Gastrocnemius medialis (tissue), 4 donors: ENCODE measurements around the gene CHRM2. TPM values are rescaled to one million over a fixed set of nuclear protein-coding genes. Genes with fewer than 3 reads are reported as not detected.

ENCODE experiments used
- ATAC-seq, 2 donors: fragments of 150-250 bp; one replicate each; pipeline ENCODE4 v1.9.1; 2016
- DNase-seq, 2 donors: peaks; one replicate each; pipeline ENCODE4 v3.0.0-alpha.2; 2019
- H3K27ac ChIP-seq, 4 donors: fragments of 200-600 bp; sonication (generic); 1 replicate in 1 of 4; 2 replicates in 3 of 4; pipeline ENCODE4 v1.5.1; 2016 to 2018; ENCODE audit warnings: mild to moderate bottlenecking in 2 of 4, moderate library complexity in 1 of 4
- H3K27me3 ChIP-seq, 3 donors: fragments of 200-600 bp; sonication (generic) in 2 of 3; 1 replicate in 1 of 3; 2 replicates in 2 of 3; pipeline versions ENCODE4 v1.5.1 to v1.6.0; 2016 to 2019; ENCODE audit warnings: mild to moderate bottlenecking in 1 of 3, moderate library complexity in 1 of 3
- H3K36me3 ChIP-seq, 2 donors: fragments of 200-600 bp; sonication (generic) in 1 of 2; one replicate each; pipeline ENCODE4 v1.5.1; 2017 to 2018
- H3K4me1 ChIP-seq, 2 donors: fragments of 200-600 bp; sonication (generic) in 1 of 2; one replicate each; pipeline ENCODE4 v1.5.1; 2016 to 2017; ENCODE audit warnings: mild to moderate bottlenecking in 2 of 2
- H3K4me3 ChIP-seq, 4 donors: fragments of 200-600 bp; sonication (generic) in 3 of 4; 1 replicate in 1 of 4; 2 replicates in 3 of 4; pipeline ENCODE4 v1.5.1; 2016 to 2019; ENCODE audit warnings: mild to moderate bottlenecking in 2 of 4
- H3K9me3 ChIP-seq, 3 donors: fragments of 200-600 bp; sonication (generic) in 2 of 3; 1 replicate in 1 of 3; 2 replicates in 2 of 3; pipeline ENCODE4 v1.5.1; 2016 to 2019
- POLR2A ChIP-seq, 2 donors: fragments of 450-650 bp; IDR thresholded peaks; one replicate each; pipeline ENCODE4 v1.6.1; 2017; ENCODE audit warnings: antibody characterized with exemption in 2 of 2, mild to moderate bottlenecking in 2 of 2, moderate library complexity in 2 of 2
- in situ Hi-C, 4 donors: fragments of 200-750 bp; cut with MboI; loops; one replicate each; pipeline versions ENCODE4 v1.15.0 to v1.8.0; 2017; ENCODE audit warnings: low sequenced_read_pairs in 4 of 4
- intact Hi-C: fragments of 100-400 bp; cut with DNase I; formaldehyde crosslinking; loops from one replicate; pipeline ENCODE4 v1.15.1; 2023; ENCODE audit warnings: low total_unique reads
- total RNA-seq, 4 donors: library from RNA; depleted of rRNA; stranded (reverse); fragments of >200 nt; gene quantifications; one replicate each; pipeline versions ENCODE4 v1.1.0 to v1.2.3, GENCODE V29; 2016
- TF ChIP-seq, protein P1 (sequence below), 5 experiments: fragments of 450-650 bp in 3 of 5; fragments of 200-600 bp in 2 of 5; sonication (generic) in 2 of 5; IDR thresholded peaks in 4 of 5; conservative IDR thresholded peaks in 1 of 5; 1 replicate in 4 of 5; 2 replicates in 1 of 5; pipeline ENCODE4 v1.5.1; 2016 to 2019; ENCODE audit warnings: antibody characterized with exemption in 5 of 5, mild to moderate bottlenecking in 3 of 5, moderate library complexity in 3 of 5

The CHRM2 gene
- total RNA-seq, 4 donors from 2014 or later = not detected

DNA sequence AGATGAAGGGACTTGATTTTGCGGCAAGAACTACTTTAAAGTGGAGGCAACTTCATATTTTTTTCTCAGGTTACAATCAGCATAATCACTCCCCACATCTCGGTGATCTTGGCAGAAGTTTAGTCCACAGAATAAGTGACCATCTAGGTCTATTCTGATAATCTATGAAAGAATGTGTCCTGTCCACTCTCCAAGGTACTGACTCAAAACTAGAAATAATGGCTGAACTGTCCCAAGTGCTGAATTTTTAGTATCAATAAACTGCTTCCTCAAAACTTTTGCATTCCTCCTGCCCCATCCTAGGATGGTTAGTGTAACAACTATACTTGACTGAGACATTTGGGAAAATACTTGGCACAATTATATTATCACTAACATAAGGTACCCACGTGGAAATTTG, 10.9 kb upstream of the CHRM2 start:
- intact Hi-C loops = no loop called here
- no peak for ATAC-seq

DNA sequence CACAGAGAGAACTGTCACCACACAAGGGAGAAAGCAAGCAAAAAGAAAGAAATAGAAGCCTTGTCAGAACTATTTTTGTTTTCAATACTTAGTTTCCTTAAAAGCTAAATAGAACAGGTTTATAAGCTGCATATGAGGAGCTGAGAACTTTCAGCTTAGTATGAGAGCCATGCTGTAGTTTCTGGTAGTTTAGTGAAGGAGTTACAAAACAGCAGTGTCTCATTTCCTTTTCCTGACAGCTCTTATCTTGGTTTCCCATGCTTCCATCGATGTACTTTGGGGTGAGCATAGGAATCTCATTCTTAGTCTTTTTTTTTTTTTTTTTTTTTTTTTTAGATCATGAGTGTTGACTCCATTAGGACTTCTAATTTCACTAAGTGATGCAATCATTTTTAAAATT, 8.6 kb upstream of the CHRM2 start:
- TF ChIP-seq POLR2A (IDR thresholded peaks at IDR 0.05) = no peak
- TF ChIP-seq, protein P1, sequence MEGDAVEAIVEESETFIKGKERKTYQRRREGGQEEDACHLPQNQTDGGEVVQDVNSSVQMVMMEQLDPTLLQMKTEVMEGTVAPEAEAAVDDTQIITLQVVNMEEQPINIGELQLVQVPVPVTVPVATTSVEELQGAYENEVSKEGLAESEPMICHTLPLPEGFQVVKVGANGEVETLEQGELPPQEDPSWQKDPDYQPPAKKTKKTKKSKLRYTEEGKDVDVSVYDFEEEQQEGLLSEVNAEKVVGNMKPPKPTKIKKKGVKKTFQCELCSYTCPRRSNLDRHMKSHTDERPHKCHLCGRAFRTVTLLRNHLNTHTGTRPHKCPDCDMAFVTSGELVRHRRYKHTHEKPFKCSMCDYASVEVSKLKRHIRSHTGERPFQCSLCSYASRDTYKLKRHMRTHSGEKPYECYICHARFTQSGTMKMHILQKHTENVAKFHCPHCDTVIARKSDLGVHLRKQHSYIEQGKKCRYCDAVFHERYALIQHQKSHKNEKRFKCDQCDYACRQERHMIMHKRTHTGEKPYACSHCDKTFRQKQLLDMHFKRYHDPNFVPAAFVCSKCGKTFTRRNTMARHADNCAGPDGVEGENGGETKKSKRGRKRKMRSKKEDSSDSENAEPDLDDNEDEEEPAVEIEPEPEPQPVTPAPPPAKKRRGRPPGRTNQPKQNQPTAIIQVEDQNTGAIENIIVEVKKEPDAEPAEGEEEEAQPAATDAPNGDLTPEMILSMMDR (IDR thresholded peaks at IDR 0.05 in 4 of 5, conservative IDR thresholded peaks at IDR 0.05 in 1 of 5) = no peak
- in situ Hi-C loops = no loop called here
- no peaks in the 10 kb centered on the region for H3K27me3 ChIP-seq
- no peaks in the 10 kb centered on the region for H3K36me3 ChIP-seq
- H3K4me1 ChIP-seq = no peaks in the 10 kb centered on the region
- intact Hi-C loops = no loop called here
- DNase-seq (no peak), ATAC-seq (no peak)
- no peak overlapping the region for H3K4me3 ChIP-seq
- no peak overlapping the region for H3K27ac ChIP-seq
- no peaks in the 10 kb centered on the region for H3K9me3 ChIP-seq

More for the DNA sequence above, 10.9 kb upstream of the CHRM2 start:
- no peak overlapping the region for H3K27ac ChIP-seq
- TF ChIP-seq, protein P1 (IDR thresholded peaks at IDR 0.05 in 4 of 5, conservative IDR thresholded peaks at IDR 0.05 in 1 of 5) = no peak
- no peak for TF ChIP-seq POLR2A (IDR thresholded peaks at IDR 0.05)
- no peaks in the 10 kb centered on the region for H3K4me1 ChIP-seq
- H3K4me3 ChIP-seq = no peak overlapping the region
- no peaks in the 10 kb centered on the region for H3K9me3 ChIP-seq
- no peaks in the 10 kb centered on the region for H3K27me3 ChIP-seq
- in situ Hi-C loops = no loop called here
- no peaks in the 10 kb centered on the region for H3K36me3 ChIP-seq
- DNase-seq = no peak

DNA sequence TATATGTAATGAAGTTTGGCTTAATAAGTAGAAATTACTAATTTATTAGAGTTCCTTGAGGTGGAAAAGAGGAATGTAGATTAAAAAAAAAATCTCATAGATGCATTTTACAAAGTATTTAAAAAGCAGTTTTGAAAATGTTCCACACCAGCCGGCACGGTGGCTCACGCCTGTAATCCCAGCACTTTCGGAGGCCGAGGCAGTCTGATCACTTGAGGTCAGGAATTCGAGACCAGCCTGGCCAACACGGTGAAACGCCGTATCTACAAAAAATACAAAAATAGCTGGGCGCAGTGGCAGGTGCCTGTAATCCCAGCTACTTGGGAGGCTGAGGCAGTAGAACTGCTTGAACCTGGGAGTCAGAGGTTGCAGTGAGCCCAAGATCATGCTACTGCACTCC, 3.2 kb upstream of the CHRM2 start:
- in situ Hi-C loops = no loop called here
- Histone ChIP-seq H3K27me3 (peaks cover 12 to 21% (median 21%) of the 10 kb centered on the region in 3 donors), H3K27ac (no peak overlapping the region), H3K4me3 (no peak overlapping the region), H3K9me3 (no peaks in the 10 kb centered on the region), H3K36me3 (no peaks in the 10 kb centered on the region), H3K4me1 (no peaks in the 10 kb centered on the region)
- TF ChIP-seq POLR2A (IDR thresholded peaks at IDR 0.05) = no peak
- TF ChIP-seq, protein P1 (IDR thresholded peaks at IDR 0.05 in 4 of 5, conservative IDR thresholded peaks at IDR 0.05 in 1 of 5) = no peak
- intact Hi-C loops = no loop called here
- DNase-seq (no peak), ATAC-seq (no peak)

DNA sequence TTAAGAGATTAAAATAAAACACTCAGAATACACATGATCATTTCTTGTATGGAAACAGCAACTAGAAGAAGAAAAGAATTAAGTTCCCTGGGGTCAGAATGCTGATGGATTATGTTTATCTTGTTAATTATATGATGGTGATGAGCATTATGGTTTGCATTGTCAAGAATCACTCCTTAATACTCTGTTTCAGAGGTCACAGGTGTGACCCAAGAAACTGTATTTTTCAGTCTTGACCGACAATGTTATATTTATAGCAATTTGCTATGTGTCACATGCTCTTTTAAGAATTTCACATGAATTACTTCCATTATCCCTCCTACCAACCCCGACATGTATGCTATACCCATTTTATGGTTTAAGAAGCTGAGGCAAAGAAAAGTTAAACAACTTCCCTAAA, 2.7 kb upstream of the CHRM2 start:
- H3K27me3 ChIP-seq = peaks cover 17 to 26% (median 24%) of the 10 kb centered on the region in 3 donors
- no peak overlapping the region for H3K4me3 ChIP-seq
- in situ Hi-C loops (no loop called here), intact Hi-C loops (no loop called here)
- no peaks in the 10 kb centered on the region for H3K9me3 ChIP-seq
- DNase-seq (no peak), ATAC-seq (no peak)
- no peaks in the 10 kb centered on the region for H3K4me1 ChIP-seq
- H3K36me3 ChIP-seq = no peaks in the 10 kb centered on the region
- no peak for TF ChIP-seq POLR2A (IDR thresholded peaks at IDR 0.05)
- TF ChIP-seq, protein P1 (IDR thresholded peaks at IDR 0.05 in 4 of 5, conservative IDR thresholded peaks at IDR 0.05 in 1 of 5) = no peak
- no peak overlapping the region for H3K27ac ChIP-seq
